ENCODE measurements around the gene ACOX2.

ACOX2 gene

GRCh38 chr3:58566398-58567250, 29.6 kb upstream of the ACOX2 start:
- DNase-seq (ENCODE audit: low read depth) = no peak
- no peak for TF ChIP-seq CTCF (conservative IDR thresholded peaks at IDR 0.05; ENCODE audit: low read length)
- no peak overlapping the region for H3K4me3 ChIP-seq (ENCODE audit: low read length)

- H3K4me3 ChIP-seq (ENCODE audit: low read length) = no peak overlapping the region
- TF ChIP-seq CTCF (conservative IDR thresholded peaks at IDR 0.05; ENCODE audit: low read length) = no peak
- DNase-seq (ENCODE audit: low read depth) = no peak
These were observed 28.8 kb upstream of the ACOX2 start for GRCh38 chr3:58565621-58566397.

- no peak overlapping the region for H3K4me3 ChIP-seq (ENCODE audit: low read length)
- TF ChIP-seq CTCF (conservative IDR thresholded peaks at IDR 0.05; ENCODE audit: low read length) = no peak
- peak; percentile 94 for DNase-seq (ENCODE audit: low read depth)
These were observed 27.6 kb upstream of the ACOX2 start for GRCh38 chr3:58564456-58565160.

GRCh38 chr3:58564054-58564453, 27.1 kb upstream of the ACOX2 start:
- no peak for TF ChIP-seq CTCF (conservative IDR thresholded peaks at IDR 0.05; ENCODE audit: low read length)
- no peak for DNase-seq (ENCODE audit: low read depth)
- no peak overlapping the region for H3K4me3 ChIP-seq (ENCODE audit: low read length)

- no peak for TF ChIP-seq CTCF (conservative IDR thresholded peaks at IDR 0.05; ENCODE audit: low read length)
- DNase-seq (ENCODE audit: low read depth) = no peak
- no peak overlapping the region for H3K4me3 ChIP-seq (ENCODE audit: low read length)
These were observed 26.5 kb upstream of the ACOX2 start for GRCh38 chr3:58563386-58564035.

GRCh38 chr3:58562498-58562897, 25.5 kb upstream of the ACOX2 start:
- no peak for DNase-seq (ENCODE audit: low read depth)
- H3K4me3 ChIP-seq (ENCODE audit: low read length) = no peak overlapping the region
- no peak for TF ChIP-seq CTCF (conservative IDR thresholded peaks at IDR 0.05; ENCODE audit: low read length)

Data from AG10803 (cell line).